ENCODE data around the gene SETX.
A peak's percentile ranks its signal among the peaks of the same experiment; 100 is the strongest.
"Not testable (repeated sequence)": the region's sequence is repeated elsewhere in the genome, so short reads cannot be mapped to it uniquely, and the experiment has no call there.

SETX gene

GRCh38 chr9:132274861-132275260 is 79.9 kb downstream of the SETX start:
- no peak for DNase-seq

GRCh38 chr9:132269704-132270516 is 84.9 kb downstream of the SETX start:
- not testable (repeated sequence) for DNase-seq

- peak; percentile 52 for DNase-seq
These were observed 85.9 kb downstream of the SETX start for GRCh38 chr9:132268725-132269352.

- DNase-seq, result no peak
These were observed 87.1 kb downstream of the SETX start for GRCh38 chr9:132267660-132268059.

GRCh38 chr9:132266017-132266416 is 88.8 kb downstream of the SETX start:
- DNase-seq, result no peak

GRCh38 chr9:132260846-132261245 is 93.9 kb downstream of the SETX start:
- DNase-seq, result no peak

- peak; percentile 21 for DNase-seq
These were observed 104.2 kb downstream of the SETX start for GRCh38 chr9:132250324-132251262.

GRCh38 chr9:132249690-132250089 is 105.1 kb downstream of the SETX start:
- DNase-seq, result no peak

GRCh38 chr9:132249123-132249522 is 105.7 kb downstream of the SETX start:
- DNase-seq, result no peak

GRCh38 chr9:132247942-132248341 is 106.8 kb downstream of the SETX start:
- DNase-seq, result no peak

GRCh38 chr9:132245465-132245864 is 109.3 kb downstream of the SETX start:
- DNase-seq, result no peak

GRCh38 chr9:132244582-132245455 is 110.0 kb downstream of the SETX start:
- DNase-seq, result no peak

GRCh38 chr9:132243156-132244074 is 111.4 kb downstream of the SETX start:
- DNase-seq, result no peak

GRCh38 chr9:132242621-132243155 is 112.1 kb downstream of the SETX start:
- no peak for DNase-seq

- DNase-seq, result no peak
These were observed 112.8 kb downstream of the SETX start for GRCh38 chr9:132241840-132242620.

GRCh38 chr9:132241483-132241839 is 113.3 kb downstream of the SETX start:
- no peak for DNase-seq

- peak; percentile 95 for DNase-seq
These were observed 113.8 kb downstream of the SETX start for GRCh38 chr9:132240841-132241482.

GRCh38 chr9:132239999-132240840 is 114.6 kb downstream of the SETX start:
- no peak for DNase-seq

GRCh38 chr9:132239518-132239917 is 115.3 kb downstream of the SETX start:
- DNase-seq, result no peak

Data from activated CD4-positive, CD25-positive, alpha-beta regulatory T cell treated with anti-CD3 and anti-CD28 coated beads, Interleukin-2, amount 50 U/mL, for 72 hours (primary cell).